Gastroesophageal sphincter (tissue), 4 donors: ENCODE results near the gene ADGRD1. TPM values are rescaled to one million over a fixed set of nuclear protein-coding genes. Genes with fewer than 3 reads are reported as not detected.
"Not testable (repeated sequence)": the region's sequence is repeated elsewhere in the genome, so short reads cannot be mapped to it uniquely, and the experiment has no call there.

Source experiments
- ATAC-seq: fragments of 150-250 bp; one replicate; pipeline ENCODE4 v1.9.1; 2016; ENCODE audit warnings: mild to moderate bottlenecking, moderate library complexity
- H3K27ac ChIP-seq, 4 donors: fragments of 200-600 bp; sonication (generic) in 3 of 4; 1 replicate in 3 of 4; 2 replicates in 1 of 4; pipeline ENCODE4 v1.5.1; 2016 to 2019
- H3K27me3 ChIP-seq: fragments of 200-600 bp; sonication (generic); one replicate; pipeline ENCODE4 v1.5.1; 2019
- H3K36me3 ChIP-seq, 2 donors: fragments of 200-600 bp; sonication (generic); one replicate each; pipeline ENCODE4 v1.5.1; 2019; ENCODE audit warnings: control low read depth in 1 of 2
- H3K4me1 ChIP-seq, 3 donors: fragments of 200-600 bp; sonication (generic); 1 replicate in 2 of 3; 2 replicates in 1 of 3; pipeline ENCODE4 v1.5.1; 2016 to 2019; ENCODE audit warnings: control low read depth in 2 of 3
- H3K4me3 ChIP-seq, 2 donors: fragments of 200-600 bp; sonication (generic); one replicate each; pipeline ENCODE4 v1.5.1; 2019; ENCODE audit warnings: mild to moderate bottlenecking in 1 of 2, moderate library complexity in 1 of 2
- H3K9me3 ChIP-seq, 3 donors: fragments of 200-600 bp; sonication (generic); one replicate each; pipeline ENCODE4 v1.5.1; 2017 to 2019; ENCODE audit warnings: control low read depth in 2 of 3
- EP300 ChIP-seq: sonication (generic); formaldehyde crosslinking; IDR thresholded peaks from one replicate; pipeline ENCODE4 v1.6.1; 2017; ENCODE audit warnings: antibody characterized with exemption, mild to moderate bottlenecking
- POLR2A ChIP-seq, 2 donors: fragments of 450-650 bp; IDR thresholded peaks; one replicate each; pipeline ENCODE4 v1.6.1; 2017; ENCODE audit warnings: antibody characterized with exemption in 2 of 2, mild to moderate bottlenecking in 2 of 2, moderate library complexity in 1 of 2
- POLR2AphosphoS5 ChIP-seq: sonication (generic); formaldehyde crosslinking; IDR thresholded peaks from one replicate; pipeline ENCODE4 v1.6.1; 2017; ENCODE audit warnings: antibody characterized with exemption
- WGBS, 2 donors: methylation state at CpG; one replicate each; pipeline ENCODE4 v1.1.5; 2018; ENCODE audit warnings: low coverage in 1 of 2; 5-methylcytosine and 5-hydroxymethylcytosine counted together
- total RNA-seq, 4 donors: library from RNA; depleted of rRNA; stranded (reverse); fragments of >200 nt; gene quantifications; one replicate each; pipeline ENCODE4 v1.1.0, GENCODE V29; 2016
- TF ChIP-seq, protein P1 (sequence below), 4 experiments: fragments of 200-600 bp in 2 of 4; fragments of 450-650 bp in 2 of 4; sonication (generic) in 1 of 4; IDR thresholded peaks; one replicate each; pipeline ENCODE4 v1.5.1; 2017 to 2019; ENCODE audit warnings: antibody characterized with exemption in 4 of 4, mild to moderate bottlenecking in 2 of 4, moderate library complexity in 2 of 4

The ADGRD1 gene
- total RNA-seq, 4 donors from 2014 or later = 19.1 to 43.4 (median 31.3) TPM

DNA sequence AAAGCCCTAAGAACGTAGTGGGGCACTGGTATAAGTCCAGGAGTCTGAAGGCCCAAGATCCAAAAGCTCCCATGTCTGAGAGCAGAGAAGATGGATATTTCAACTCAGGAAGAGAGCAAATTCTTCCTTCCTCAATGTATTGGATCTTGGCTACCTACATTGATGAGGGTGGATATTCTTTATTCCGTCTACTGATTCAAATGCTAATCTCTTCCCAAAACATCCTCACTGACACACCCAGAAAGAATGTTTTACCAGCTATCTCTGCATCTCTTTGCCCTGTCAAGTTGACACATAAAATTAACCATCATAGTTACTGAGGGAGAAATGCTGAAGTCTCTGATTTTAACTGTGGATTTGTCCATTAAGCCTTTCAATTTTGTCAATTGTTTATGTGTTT, 16.6 kb upstream of the ADGRD1 start:
- H3K4me3 ChIP-seq = no peak overlapping the region
- TF ChIP-seq, protein P1, sequence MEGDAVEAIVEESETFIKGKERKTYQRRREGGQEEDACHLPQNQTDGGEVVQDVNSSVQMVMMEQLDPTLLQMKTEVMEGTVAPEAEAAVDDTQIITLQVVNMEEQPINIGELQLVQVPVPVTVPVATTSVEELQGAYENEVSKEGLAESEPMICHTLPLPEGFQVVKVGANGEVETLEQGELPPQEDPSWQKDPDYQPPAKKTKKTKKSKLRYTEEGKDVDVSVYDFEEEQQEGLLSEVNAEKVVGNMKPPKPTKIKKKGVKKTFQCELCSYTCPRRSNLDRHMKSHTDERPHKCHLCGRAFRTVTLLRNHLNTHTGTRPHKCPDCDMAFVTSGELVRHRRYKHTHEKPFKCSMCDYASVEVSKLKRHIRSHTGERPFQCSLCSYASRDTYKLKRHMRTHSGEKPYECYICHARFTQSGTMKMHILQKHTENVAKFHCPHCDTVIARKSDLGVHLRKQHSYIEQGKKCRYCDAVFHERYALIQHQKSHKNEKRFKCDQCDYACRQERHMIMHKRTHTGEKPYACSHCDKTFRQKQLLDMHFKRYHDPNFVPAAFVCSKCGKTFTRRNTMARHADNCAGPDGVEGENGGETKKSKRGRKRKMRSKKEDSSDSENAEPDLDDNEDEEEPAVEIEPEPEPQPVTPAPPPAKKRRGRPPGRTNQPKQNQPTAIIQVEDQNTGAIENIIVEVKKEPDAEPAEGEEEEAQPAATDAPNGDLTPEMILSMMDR (IDR thresholded peaks at IDR 0.05) = no peak
- TF ChIP-seq POLR2AphosphoS5 (no peak), EP300 (no peak), POLR2A (IDR thresholded peaks at IDR 0.05) (no peak)
- H3K27ac ChIP-seq = no peak overlapping the region
- peaks cover 0 to 8% (median 0%) of the 10 kb centered on the region in 3 donors for H3K4me1 ChIP-seq
- no peak for ATAC-seq
- H3K27me3 ChIP-seq = peaks cover 15% of the 10 kb centered on the region
- 70 to 78% methylated on average over 2 of the region's 2 CpGs for WGBS, 2 donors
- H3K9me3 ChIP-seq = peaks cover 0 to 15% (median 0%) of the 10 kb centered on the region in 3 donors
- no peaks in the 10 kb centered on the region for H3K36me3 ChIP-seq

DNA sequence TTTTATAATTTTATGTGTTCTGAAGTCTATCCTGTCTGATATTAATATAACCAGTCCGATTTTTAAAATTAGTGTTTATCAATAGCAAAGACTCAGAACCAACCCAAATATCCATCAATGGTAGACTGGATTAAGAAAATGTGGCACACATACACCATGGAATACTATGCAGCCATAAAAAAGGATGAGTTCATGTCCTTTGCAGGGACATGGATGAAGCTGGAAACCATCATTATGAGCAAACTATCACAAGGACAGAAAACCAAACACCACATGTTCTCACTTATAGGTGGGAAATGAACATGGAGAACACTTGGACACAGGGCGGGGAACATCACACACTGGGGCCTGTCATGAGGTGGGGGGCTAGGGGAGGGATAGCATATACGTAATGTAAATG, 16.2 kb upstream of the ADGRD1 start:
- not testable (repeated sequence) for H3K4me3 ChIP-seq, ATAC-seq, H3K27ac ChIP-seq, H3K36me3 ChIP-seq, H3K4me1 ChIP-seq
- H3K27me3 ChIP-seq = peaks cover 15% of the 10 kb centered on the region
- WGBS, 2 donors = 90 to 100% methylated on average over 3 of the region's 3 CpGs
- H3K9me3 ChIP-seq = peaks cover 0 to 15% (median 0%) of the 10 kb centered on the region in 3 donors

- no peaks in the 10 kb centered on the region for H3K36me3 ChIP-seq
- no peak overlapping the region for H3K4me3 ChIP-seq
- H3K27ac ChIP-seq = no peak overlapping the region
- H3K9me3 ChIP-seq = peaks cover 0 to 15% (median 0%) of the 10 kb centered on the region in 3 donors
- no peaks in the 10 kb centered on the region for H3K4me1 ChIP-seq
- TF ChIP-seq, protein P1 (IDR thresholded peaks at IDR 0.05) = no peak
- no peak for TF ChIP-seq POLR2A (IDR thresholded peaks at IDR 0.05)
- no peak for TF ChIP-seq EP300
- ATAC-seq = no peak
- H3K27me3 ChIP-seq = peaks cover 15% of the 10 kb centered on the region
These were observed 15.5 kb upstream of the ADGRD1 start for GRCh38 chr12:130938186-130938585.

DNA sequence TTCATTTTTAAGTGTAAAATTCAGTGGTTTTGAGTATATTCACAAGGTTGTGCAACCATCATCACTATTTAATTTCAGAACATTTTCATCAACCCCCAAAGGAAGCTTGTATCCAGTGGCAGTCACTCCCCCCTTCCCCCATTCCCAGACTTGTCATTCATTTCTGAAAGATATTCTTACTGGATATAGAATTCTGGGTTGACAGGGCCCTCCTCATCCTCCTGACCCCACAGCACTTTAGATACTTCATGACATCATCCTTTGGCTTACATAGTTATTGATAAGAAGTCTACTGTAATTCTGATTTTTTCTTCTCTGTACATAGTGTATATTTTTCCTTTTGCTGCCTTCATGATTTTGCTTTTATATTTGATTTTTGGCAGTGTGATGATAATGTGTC, 8.8 kb upstream of the ADGRD1 start:
- Histone ChIP-seq H3K27me3 (no peaks in the 10 kb centered on the region), H3K9me3 (peaks cover 0 to 20% (median 0%) of the 10 kb centered on the region in 3 donors), H3K36me3 (no peaks in the 10 kb centered on the region), H3K4me1 (peaks cover 0 to 15% (median 0%) of the 10 kb centered on the region in 3 donors), H3K27ac (no peak overlapping the region), H3K4me3 (no peak overlapping the region)
- no peak for ATAC-seq
- no peak for TF ChIP-seq EP300
- TF ChIP-seq, protein P1 (IDR thresholded peaks at IDR 0.05) = no peak
- TF ChIP-seq POLR2A (IDR thresholded peaks at IDR 0.05) = no peak
- TF ChIP-seq POLR2AphosphoS5 = no peak

DNA sequence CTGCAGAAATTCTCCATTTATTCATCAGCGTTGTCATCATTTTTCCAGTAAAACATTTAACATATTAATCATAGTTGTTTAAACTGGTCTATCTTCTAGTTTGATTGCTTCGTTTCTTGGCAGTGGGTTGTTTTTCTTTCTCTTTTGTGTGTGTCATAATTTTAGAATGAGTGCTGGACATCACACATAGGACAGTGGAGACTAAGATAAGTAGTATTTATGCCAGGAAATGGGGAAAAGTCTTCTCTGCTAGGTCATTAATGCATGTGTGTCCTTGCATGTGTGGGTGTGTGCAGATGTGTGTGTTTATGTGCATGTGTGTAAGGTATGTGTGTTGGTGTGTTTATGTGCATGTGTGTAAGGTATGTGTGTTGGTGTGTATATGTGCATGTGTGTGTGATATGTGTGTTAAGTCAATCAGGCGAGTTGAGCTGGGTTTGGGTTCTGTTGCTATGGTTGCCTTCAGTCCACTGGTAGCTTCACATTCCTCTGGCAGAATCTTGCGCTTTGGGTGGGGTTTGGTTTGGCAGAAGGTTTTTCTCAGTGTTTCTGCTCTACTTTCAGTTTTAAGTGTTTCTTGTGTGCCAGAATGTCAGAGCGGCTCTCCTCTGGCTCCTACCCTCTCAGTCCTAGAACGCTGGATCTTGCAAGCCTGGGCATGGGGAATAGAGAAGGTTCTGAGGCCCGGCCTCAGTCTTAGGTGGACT, 7.8 kb upstream of the ADGRD1 start:
- H3K4me3 ChIP-seq = no peak overlapping the region
- H3K27me3 ChIP-seq = no peaks in the 10 kb centered on the region
- 25 to 32% methylated on average over 4 of the region's 7 CpGs for WGBS, 2 donors
- H3K36me3 ChIP-seq = no peaks in the 10 kb centered on the region
- ATAC-seq = peak; percentile 70
- peak overlapping the region in 3 of 4 donors; percentile 59 to 72 (median 61) for H3K27ac ChIP-seq
- peaks cover 0 to 20% (median 0%) of the 10 kb centered on the region in 3 donors for H3K9me3 ChIP-seq
- peaks cover 0 to 15% (median 0%) of the 10 kb centered on the region in 3 donors for H3K4me1 ChIP-seq
- TF ChIP-seq EP300 = no peak
- TF ChIP-seq, protein P1 (IDR thresholded peaks at IDR 0.05) = no peak
- no peak for TF ChIP-seq POLR2A (IDR thresholded peaks at IDR 0.05)
- no peak for TF ChIP-seq POLR2AphosphoS5
